SK-N-SH (cell line): Measurements from ENCODE around the gene ATL1. TPM values are rescaled to one million over a fixed set of nuclear protein-coding genes. Genes with fewer than 3 reads are reported as not detected.

Experiments
- CTCF ChIA-PET: fragments of 300-600, 350-600 bp; formaldehyde crosslinking; extraction: SDS; loops from one replicate; lab custom pipeline; 2021; lab: Yijun Ruan, JAX
- POLR2A ChIA-PET: fragments of 350-600 bp; sonication (Branson Sonifier 250); formaldehyde crosslinking; extraction: SDS; loops from one replicate; lab custom pipeline; 2020; ENCODE audit warnings: antibody characterized with exemption, inconsistent platforms; lab: Yijun Ruan, JAX
- DNase-seq: peaks from one replicate; pipeline ENCODE4 v3.0.0; 2012
- H2AFZ ChIP-seq: fragments of 200-600 bp; sonication (generic); 2 replicates; pipeline ENCODE4 v1.8.1; 2016; ENCODE audit warnings: antibody characterized with exemption, mild to moderate bottlenecking, low read depth
- H3F3A ChIP-seq: fragments of 200-600 bp; sonication (generic); replicated peaks from 2 replicates; pipeline ENCODE3; 2016; ENCODE audit warnings: antibody characterized with exemption, mild to moderate bottlenecking; ENCODE audit not compliant: insufficient read depth
- H3K27ac ChIP-seq, 2 experiments: fragments of 200-500 bp in 1 of 2; fragments of 200-600 bp in 1 of 2; sonication (Bioruptor generic) in 1 of 2; sonication (generic), shearing (Covaris generic) in 1 of 2; 2 replicates each; pipeline versions ENCODE4 v1.5.1 to v1.6.1; 2014 to 2016; ENCODE audit warnings: low read depth in 2 of 2, inconsistent platforms in 1 of 2, low read length in 1 of 2, mild to moderate bottlenecking in 1 of 2, mixed read lengths in 1 of 2
- H3K27me3 ChIP-seq: fragments of 200-600 bp; sonication (generic), shearing (Covaris generic); 2 replicates; pipeline ENCODE4 v1.6.1; 2016; ENCODE audit warnings: mixed run types; ENCODE audit not compliant: insufficient read depth
- H3K36me3 ChIP-seq, 2 experiments: fragments of 200-500 bp in 1 of 2; fragments of 200-600 bp in 1 of 2; sonication (Bioruptor generic) in 1 of 2; sonication (generic) in 1 of 2; replicated peaks in 1 of 2; 2 replicates each; pipeline versions ENCODE3 to v1.5.1; 2014 to 2016; ENCODE audit warnings: low read length in 1 of 2, mild to moderate bottlenecking in 1 of 2; ENCODE audit not compliant: insufficient read depth in 2 of 2, control insufficient read depth in 1 of 2
- H3K4me1 ChIP-seq, 2 experiments: fragments of 200-500 bp in 1 of 2; fragments of 200-600 bp in 1 of 2; sonication (Bioruptor generic) in 1 of 2; sonication (generic), shearing (Covaris generic) in 1 of 2; 2 replicates each; pipeline versions ENCODE4 v1.5.1 to v1.6.1; 2014 to 2016; ENCODE audit warnings: low read depth in 1 of 2, low read length in 1 of 2, mixed run types in 1 of 2; ENCODE audit not compliant: insufficient read depth in 2 of 2, control insufficient read depth in 1 of 2
- H3K4me2 ChIP-seq: fragments of 200-600 bp; sonication (generic), shearing (Covaris generic); 2 replicates; pipeline ENCODE4 v1.6.1; 2017; ENCODE audit warnings: mixed run types
- H3K4me3 ChIP-seq, 2 experiments: fragments of 200-500 bp in 1 of 2; fragments of 200-600 bp in 1 of 2; sonication (Bioruptor generic) in 1 of 2; sonication (generic), shearing (Covaris generic) in 1 of 2; 2 replicates each; pipeline versions ENCODE4 v1.5.1 to v1.8.1; 2014 to 2016; ENCODE audit warnings: low read depth in 2 of 2, inconsistent platforms in 1 of 2, low read length in 1 of 2, mild to moderate bottlenecking in 1 of 2, mixed read lengths in 1 of 2, moderate library complexity in 1 of 2
- H3K79me2 ChIP-seq: fragments of 200-600 bp; sonication (generic); 2 replicates; pipeline ENCODE4 v1.8.1; 2017; ENCODE audit warnings: mild to moderate bottlenecking; ENCODE audit not compliant: insufficient read depth
- H3K9ac ChIP-seq: fragments of 200-600 bp; sonication (generic); 2 replicates; pipeline ENCODE4 v1.6.1; 2017; ENCODE audit warnings: mixed run types
- H3K9me2 ChIP-seq: fragments of 200-600 bp; sonication (generic); 2 replicates; pipeline ENCODE4 v1.6.1; 2017; ENCODE audit warnings: mixed run types
- H3K9me3 ChIP-seq: fragments of 200-600 bp; sonication (generic); 2 replicates; pipeline ENCODE4 v1.6.1; 2017; ENCODE audit warnings: mixed run types, mild to moderate bottlenecking, moderate library complexity
- H4K20me1 ChIP-seq: fragments of 200-600 bp; sonication (generic); 2 replicates; pipeline ENCODE4 v1.6.1; 2017; ENCODE audit warnings: mild to moderate bottlenecking, mixed run types; ENCODE audit not compliant: insufficient read depth
- ELF1 ChIP-seq: IDR thresholded peaks from 2 replicates; pipeline ENCODE4 v1.4.0; 2012
- EP300 ChIP-seq, 2 experiments: IDR thresholded peaks; 2 replicates each; pipeline versions ENCODE4 v1.4.0 to v1.6.1; 2012; ENCODE audit warnings: borderline replicate concordance in 1 of 2, low read depth in 1 of 2, low read length in 1 of 2
- EZH2phosphoT487 ChIP-seq: fragments of 200-600 bp; sonication (generic); IDR thresholded peaks from 2 replicates; pipeline ENCODE4 v1.6.1; 2017; ENCODE audit warnings: low read depth, mixed run types, mild to moderate bottlenecking, antibody characterized with exemption, moderate library complexity, borderline replicate concordance
- FOXJ3 ChIP-seq: sonication (generic); formaldehyde crosslinking; IDR thresholded peaks from 2 replicates; pipeline ENCODE4 v1.5.1; 2020; ENCODE audit warnings: mild to moderate bottlenecking, missing genetic modification reagents
- GATA2 ChIP-seq: sonication (generic); formaldehyde crosslinking; IDR thresholded peaks from 2 replicates; pipeline ENCODE4 v1.5.0; 2020; ENCODE audit warnings: mild to moderate bottlenecking, missing genetic modification reagents
- MXI1 ChIP-seq: IDR thresholded peaks from 2 replicates; pipeline ENCODE4 v1.6.1; 2012; ENCODE audit warnings: mild to moderate bottlenecking, low read depth, low read length, improper control_type of control experiment
- RAD21 ChIP-seq: IDR thresholded peaks from 2 replicates; pipeline ENCODE4 v1.6.1; 2012; ENCODE audit warnings: mild to moderate bottlenecking, low read length
- RFX5 ChIP-seq: IDR thresholded peaks from 2 replicates; pipeline ENCODE4 v1.6.1; 2012; ENCODE audit warnings: mild to moderate bottlenecking, improper control_type of control experiment, low read length
- WGBS: methylation state at CpG from one replicate; pipeline ENCODE4 v1.1.6; 2017; ENCODE audit warnings: low lambda C conversion rate; 5-methylcytosine and 5-hydroxymethylcytosine counted together
- polyA plus RNA-seq, 3 experiments: library from polyadenylated mRNA; depleted of rRNA; stranded (reverse); fragments of >200 nt; gene quantifications; 2 replicates each; pipeline ENCODE4 v1.2.3, GENCODE V29; 2012
- TF ChIP-seq, protein P1 (sequence below): fragments of 150-350 bp; IDR thresholded peaks from 2 replicates; pipeline ENCODE4 v1.6.1; 2017; ENCODE audit warnings: antibody characterized with exemption, low read length, low read depth, borderline replicate concordance
- TF ChIP-seq, protein P2 (sequence below): IDR thresholded peaks from 2 replicates; pipeline ENCODE4 v1.6.1; 2012; ENCODE audit warnings: mild to moderate bottlenecking, low read depth, low read length, moderate library complexity
- TF ChIP-seq, protein P3 (sequence below): IDR thresholded peaks from 2 replicates; pipeline ENCODE4; 2012
- TF ChIP-seq, protein P4 (sequence below): fragments of 200-600 bp; sonication (generic); IDR thresholded peaks from 2 replicates; pipeline ENCODE4 v1.6.1; 2017; ENCODE audit warnings: antibody characterized with exemption, mild to moderate bottlenecking, moderate library complexity
- TF ChIP-seq, protein P5 (sequence below): fragments of 150-350 bp; IDR thresholded peaks from 2 replicates; pipeline ENCODE4 v1.6.1; 2016; ENCODE audit warnings: mild to moderate bottlenecking, low read depth, low read length

The ATL1 gene
- polyA plus RNA-seq, 1 of the 3 experiments (the other 2 are of a cell fraction), result 7.3 TPM

DNA sequence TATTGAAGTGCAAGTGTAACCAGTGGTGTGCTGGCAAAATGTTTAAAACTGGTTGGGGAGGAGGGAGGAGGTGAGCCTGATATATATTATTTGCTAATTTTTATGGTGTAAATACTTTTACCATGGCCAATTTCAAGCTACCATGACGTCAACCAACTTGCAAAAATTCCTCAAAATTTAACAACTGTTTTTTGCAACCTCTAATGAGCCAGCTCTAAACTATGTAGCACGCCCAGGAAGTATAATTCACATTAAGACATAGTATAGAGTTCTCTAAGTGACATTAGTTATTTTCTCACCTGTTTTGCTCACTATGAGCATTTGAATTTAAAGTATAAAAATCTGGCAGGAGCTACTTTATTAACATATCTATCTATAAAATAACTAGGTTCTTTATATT, 41.4 kb downstream of the ATL1 start (continued):
- TF ChIP-seq, protein P1, sequence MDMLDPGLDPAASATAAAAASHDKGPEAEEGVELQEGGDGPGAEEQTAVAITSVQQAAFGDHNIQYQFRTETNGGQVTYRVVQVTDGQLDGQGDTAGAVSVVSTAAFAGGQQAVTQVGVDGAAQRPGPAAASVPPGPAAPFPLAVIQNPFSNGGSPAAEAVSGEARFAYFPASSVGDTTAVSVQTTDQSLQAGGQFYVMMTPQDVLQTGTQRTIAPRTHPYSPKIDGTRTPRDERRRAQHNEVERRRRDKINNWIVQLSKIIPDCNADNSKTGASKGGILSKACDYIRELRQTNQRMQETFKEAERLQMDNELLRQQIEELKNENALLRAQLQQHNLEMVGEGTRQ, result no peak
- TF ChIP-seq, protein P2, sequence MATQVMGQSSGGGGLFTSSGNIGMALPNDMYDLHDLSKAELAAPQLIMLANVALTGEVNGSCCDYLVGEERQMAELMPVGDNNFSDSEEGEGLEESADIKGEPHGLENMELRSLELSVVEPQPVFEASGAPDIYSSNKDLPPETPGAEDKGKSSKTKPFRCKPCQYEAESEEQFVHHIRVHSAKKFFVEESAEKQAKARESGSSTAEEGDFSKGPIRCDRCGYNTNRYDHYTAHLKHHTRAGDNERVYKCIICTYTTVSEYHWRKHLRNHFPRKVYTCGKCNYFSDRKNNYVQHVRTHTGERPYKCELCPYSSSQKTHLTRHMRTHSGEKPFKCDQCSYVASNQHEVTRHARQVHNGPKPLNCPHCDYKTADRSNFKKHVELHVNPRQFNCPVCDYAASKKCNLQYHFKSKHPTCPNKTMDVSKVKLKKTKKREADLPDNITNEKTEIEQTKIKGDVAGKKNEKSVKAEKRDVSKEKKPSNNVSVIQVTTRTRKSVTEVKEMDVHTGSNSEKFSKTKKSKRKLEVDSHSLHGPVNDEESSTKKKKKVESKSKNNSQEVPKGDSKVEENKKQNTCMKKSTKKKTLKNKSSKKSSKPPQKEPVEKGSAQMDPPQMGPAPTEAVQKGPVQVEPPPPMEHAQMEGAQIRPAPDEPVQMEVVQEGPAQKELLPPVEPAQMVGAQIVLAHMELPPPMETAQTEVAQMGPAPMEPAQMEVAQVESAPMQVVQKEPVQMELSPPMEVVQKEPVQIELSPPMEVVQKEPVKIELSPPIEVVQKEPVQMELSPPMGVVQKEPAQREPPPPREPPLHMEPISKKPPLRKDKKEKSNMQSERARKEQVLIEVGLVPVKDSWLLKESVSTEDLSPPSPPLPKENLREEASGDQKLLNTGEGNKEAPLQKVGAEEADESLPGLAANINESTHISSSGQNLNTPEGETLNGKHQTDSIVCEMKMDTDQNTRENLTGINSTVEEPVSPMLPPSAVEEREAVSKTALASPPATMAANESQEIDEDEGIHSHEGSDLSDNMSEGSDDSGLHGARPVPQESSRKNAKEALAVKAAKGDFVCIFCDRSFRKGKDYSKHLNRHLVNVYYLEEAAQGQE, result no peak
- TF ChIP-seq, protein P3, sequence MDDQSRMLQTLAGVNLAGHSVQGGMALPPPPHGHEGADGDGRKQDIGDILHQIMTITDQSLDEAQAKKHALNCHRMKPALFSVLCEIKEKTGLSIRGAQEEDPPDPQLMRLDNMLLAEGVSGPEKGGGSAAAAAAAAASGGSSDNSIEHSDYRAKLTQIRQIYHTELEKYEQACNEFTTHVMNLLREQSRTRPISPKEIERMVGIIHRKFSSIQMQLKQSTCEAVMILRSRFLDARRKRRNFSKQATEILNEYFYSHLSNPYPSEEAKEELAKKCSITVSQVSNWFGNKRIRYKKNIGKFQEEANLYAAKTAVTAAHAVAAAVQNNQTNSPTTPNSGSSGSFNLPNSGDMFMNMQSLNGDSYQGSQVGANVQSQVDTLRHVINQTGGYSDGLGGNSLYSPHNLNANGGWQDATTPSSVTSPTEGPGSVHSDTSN, result no peak
- TF ChIP-seq EP300 (IDR thresholded peaks at IDR 0.05; ENCODE audit: borderline replicate concordance in 1 of 2, low read depth in 1 of 2, low read length in 1 of 2), result no peak
- TF ChIP-seq RAD21, result no peak

DNA sequence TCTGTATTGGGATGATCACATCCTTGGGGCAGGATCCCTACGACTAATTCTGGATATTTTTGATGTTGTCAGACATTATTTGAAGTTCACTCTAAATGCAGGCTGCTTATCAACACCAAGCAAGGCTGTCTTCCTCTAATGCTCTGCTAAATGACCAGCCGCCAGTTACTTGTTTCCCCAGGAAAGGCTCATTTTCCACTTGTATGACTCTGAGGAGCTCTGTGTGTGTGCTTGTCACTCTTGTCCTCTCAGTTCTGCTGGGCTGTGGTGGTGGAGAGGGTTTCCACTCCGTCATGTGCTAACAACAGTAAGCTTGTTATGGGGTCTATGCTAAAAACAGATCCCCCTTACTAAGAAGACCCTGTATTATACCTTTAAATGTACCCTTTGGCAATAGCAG, 42.1 kb downstream of the ATL1 start:
- TF ChIP-seq GATA2 (CRISPR knock-in tag), result no peak
- TF ChIP-seq, protein P4, sequence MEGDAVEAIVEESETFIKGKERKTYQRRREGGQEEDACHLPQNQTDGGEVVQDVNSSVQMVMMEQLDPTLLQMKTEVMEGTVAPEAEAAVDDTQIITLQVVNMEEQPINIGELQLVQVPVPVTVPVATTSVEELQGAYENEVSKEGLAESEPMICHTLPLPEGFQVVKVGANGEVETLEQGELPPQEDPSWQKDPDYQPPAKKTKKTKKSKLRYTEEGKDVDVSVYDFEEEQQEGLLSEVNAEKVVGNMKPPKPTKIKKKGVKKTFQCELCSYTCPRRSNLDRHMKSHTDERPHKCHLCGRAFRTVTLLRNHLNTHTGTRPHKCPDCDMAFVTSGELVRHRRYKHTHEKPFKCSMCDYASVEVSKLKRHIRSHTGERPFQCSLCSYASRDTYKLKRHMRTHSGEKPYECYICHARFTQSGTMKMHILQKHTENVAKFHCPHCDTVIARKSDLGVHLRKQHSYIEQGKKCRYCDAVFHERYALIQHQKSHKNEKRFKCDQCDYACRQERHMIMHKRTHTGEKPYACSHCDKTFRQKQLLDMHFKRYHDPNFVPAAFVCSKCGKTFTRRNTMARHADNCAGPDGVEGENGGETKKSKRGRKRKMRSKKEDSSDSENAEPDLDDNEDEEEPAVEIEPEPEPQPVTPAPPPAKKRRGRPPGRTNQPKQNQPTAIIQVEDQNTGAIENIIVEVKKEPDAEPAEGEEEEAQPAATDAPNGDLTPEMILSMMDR, result no peak
- TF ChIP-seq EZH2phosphoT487, result no peak
- no peak for TF ChIP-seq EP300 (IDR thresholded peaks at IDR 0.05; ENCODE audit: borderline replicate concordance in 1 of 2, low read depth in 1 of 2, low read length in 1 of 2)
- TF ChIP-seq, protein P5, sequence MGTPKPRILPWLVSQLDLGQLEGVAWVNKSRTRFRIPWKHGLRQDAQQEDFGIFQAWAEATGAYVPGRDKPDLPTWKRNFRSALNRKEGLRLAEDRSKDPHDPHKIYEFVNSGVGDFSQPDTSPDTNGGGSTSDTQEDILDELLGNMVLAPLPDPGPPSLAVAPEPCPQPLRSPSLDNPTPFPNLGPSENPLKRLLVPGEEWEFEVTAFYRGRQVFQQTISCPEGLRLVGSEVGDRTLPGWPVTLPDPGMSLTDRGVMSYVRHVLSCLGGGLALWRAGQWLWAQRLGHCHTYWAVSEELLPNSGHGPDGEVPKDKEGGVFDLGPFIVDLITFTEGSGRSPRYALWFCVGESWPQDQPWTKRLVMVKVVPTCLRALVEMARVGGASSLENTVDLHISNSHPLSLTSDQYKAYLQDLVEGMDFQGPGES, result no peak
- no peak for TF ChIP-seq RFX5
- TF ChIP-seq ELF1, result no peak
- TF ChIP-seq MXI1, result no peak
- no peak for TF ChIP-seq FOXJ3 (CRISPR knock-in tag)
- CTCF ChIA-PET, result interaction anchor here (0.6 to 2.9 kb wide), 7 partner anchors 11 to 175 kb away, joined by 3 to 23 read pairs (median 4); no protein-coding TSS in a partner anchor
- Histone ChIP-seq H3K36me3 (peaks cover 0 to 8% of the 10 kb centered on the region in 2 experiments), H3F3A (peaks cover 10% of the 10 kb centered on the region), H3K9ac (no peak overlapping the region), H3K9me3 (no peaks in the 10 kb centered on the region), H3K4me1 (peaks cover 4 to 21% of the 10 kb centered on the region in 2 experiments; a peak in 3 of 4 replicates), H3K4me3 (no peak overlapping the region), H2AFZ (no peak overlapping the region), H3K79me2 (no peaks in the 10 kb centered on the region), H3K4me2 (no peak overlapping the region), H4K20me1 (no peaks in the 10 kb centered on the region), H3K27ac (no peak overlapping the region), H3K27me3 (no peaks in the 10 kb centered on the region), H3K9me2 (no peaks in the 10 kb centered on the region)
- 93% methylated on average over 3 of the region's 3 CpGs for WGBS
- POLR2A ChIA-PET, result interaction anchor here (1.3 kb wide), 1 partner anchor 42 kb away, joined by 3 read pairs; the partner anchor contains the start of gene ATL1
- no peak for DNase-seq
